HG02970 (cell line): ENCODE data around the gene CGB5.
"Not testable (repeated sequence)": the region's sequence is repeated elsewhere in the genome, so short reads cannot be mapped to it uniquely, and the experiment has no call there.

Experiments
- ATAC-seq: cut with Tn5 transposase; IDR thresholded peaks from one replicate; pipeline ENCODE4 v1.9.1; 2021; ENCODE audit warnings: mild to moderate bottlenecking, moderate library complexity, moderate number of reproducible peaks; ENCODE audit not compliant: unreplicated experiment, low FRiP score

The CGB5 gene

GRCh38 chr19:49056902-49057596 lies 13.4 kb downstream of the CGB5 start:
- ATAC-seq: not testable (repeated sequence)

- ATAC-seq: no peak
Observed at GRCh38 chr19:49057636-49058234, 14.1 kb downstream of the CGB5 start, which contains the start of gene CGB7. Gene CGB7 (minus strand): TSS chr19:49057749. CDS start chr19:49055375, 2,374 bp downstream.

GRCh38 chr19:49058562-49058961 lies 14.9 kb downstream of the CGB5 start:
- ATAC-seq: no peak

- no peak for ATAC-seq
Observed at GRCh38 chr19:49059053-49059452, 15.4 kb downstream of the CGB5 start.

- ATAC-seq: no peak
Observed at GRCh38 chr19:49061000-49061399, 17.4 kb downstream of the CGB5 start.

- ATAC-seq: no peak
Observed at GRCh38 chr19:49061445-49061844, 17.8 kb downstream of the CGB5 start.

GRCh38 chr19:49064029-49064629 lies 20.5 kb downstream of the CGB5 start:
- ATAC-seq: no peak

- no peak for ATAC-seq
Observed at GRCh38 chr19:49064768-49065611, 21.3 kb downstream of the CGB5 start, which contains the start of gene NTF4. Gene NTF4 (minus strand): TSS chr19:49064818. CDS start chr19:49061997, 2,821 bp downstream.

GRCh38 chr19:49065905-49066512 lies 22.4 kb downstream of the CGB5 start:
- no peak for ATAC-seq

GRCh38 chr19:49067554-49067953 lies 23.9 kb downstream of the CGB5 start:
- no peak for ATAC-seq

GRCh38 chr19:49069026-49069425 lies 25.4 kb downstream of the CGB5 start:
- no peak for ATAC-seq

GRCh38 chr19:49070416-49070815 lies 26.8 kb downstream of the CGB5 start:
- ATAC-seq: no peak

- ATAC-seq: no peak
Observed at GRCh38 chr19:49071860-49072547, 28.4 kb downstream of the CGB5 start.

GRCh38 chr19:49073514-49074378 lies 30.1 kb downstream of the CGB5 start:
- no peak for ATAC-seq

- not testable (repeated sequence) for ATAC-seq
Observed at GRCh38 chr19:49074869-49075268, 31.2 kb downstream of the CGB5 start.

- no peak for ATAC-seq
Observed at GRCh38 chr19:49080392-49080791, 36.7 kb downstream of the CGB5 start.

- ATAC-seq: no peak
Observed at GRCh38 chr19:49081273-49081672, 37.6 kb downstream of the CGB5 start.

GRCh38 chr19:49084206-49085019 lies 40.8 kb downstream of the CGB5 start:
- ATAC-seq: no peak
